HCT116 (cell line): ENCODE measurements around the gene UQCRQ. TPM values are rescaled to one million over a fixed set of nuclear protein-coding genes. Genes with fewer than 3 reads are reported as not detected.

Experiments used
- ATAC-seq: fragments of 200-7000 bp; cut with Tn5 transposase; 2 replicates; pipeline ENCODE4 v1.9.1; 2020; ENCODE audit warnings: mild to moderate bottlenecking, moderate library complexity
- BruUV-seq: library from RNA; stranded (reverse); fragments of 400-500 nt; replicated peaks from 2 replicates; lab custom pipeline; 2021; lab: Mats Ljungman, UMichigan
- CTCF ChIA-PET: fragments of 300-600 bp; sonication (Branson Sonifier 250); formaldehyde crosslinking; loops from one replicate; lab custom pipeline; 2021; ENCODE audit warnings: antibody characterized with exemption; lab: Charles Lee
- POLR2A ChIA-PET: fragments of 300-600, 350-600 bp; sonication (Branson Sonifier 250); formaldehyde crosslinking; loops from one replicate; lab custom pipeline; 2021; ENCODE audit warnings: antibody characterized with exemption; lab: Charles Lee
- RAD21 ChIA-PET, 2 experiments: fragments of 300-600 bp; sonication (Branson Sonifier 250); formaldehyde crosslinking; loops; one replicate each; lab custom pipeline; 2023; ENCODE audit warnings: low total read pairs in 2 of 2; ENCODE audit not compliant: uncharacterized antibody in 2 of 2, unreplicated experiment in 2 of 2, low non-redundant PET in 1 of 2; lab: Charles Lee
- DNase-seq: peaks from one replicate; pipeline ENCODE4 v3.0.0-alpha.2; 2010; ENCODE audit warnings: low read depth, low spot score
- H2AFZ ChIP-seq: fragments of 200-600 bp; shearing (Covaris generic), sonication (generic); 2 replicates; pipeline ENCODE4 v1.6.1; 2017; ENCODE audit warnings: low read depth, mixed run types, mixed read lengths, antibody characterized with exemption, low read length; ENCODE audit not compliant: poor library complexity, severe bottlenecking
- H3K27ac ChIP-seq: 2 replicates; pipeline ENCODE4 v1.5.1; 2012; ENCODE audit warnings: low read depth, low read length
- H3K27me3 ChIP-seq: fragments of 200-600 bp; sonication (generic); 2 replicates; pipeline ENCODE4 v1.6.1; 2016; ENCODE audit warnings: mixed run types, low read length, mixed read lengths; ENCODE audit not compliant: insufficient read depth
- H3K36me3 ChIP-seq, 2 experiments: fragments of 200-500 bp in 1 of 2; fragments of 200-600 bp in 1 of 2; sonication (Bioruptor generic) in 1 of 2; sonication (generic) in 1 of 2; 2 replicates each; pipeline versions ENCODE4 v1.5.1 to v1.6.1; 2014 to 2016; ENCODE audit warnings: low read length in 2 of 2, inconsistent platforms in 1 of 2, mixed read lengths in 1 of 2, mixed run types in 1 of 2; ENCODE audit not compliant: insufficient read depth in 2 of 2, control insufficient read depth in 1 of 2
- H3K4me1 ChIP-seq, 2 experiments: fragments of 200-600 bp in 1 of 2; sonication (generic) in 1 of 2; 2 replicates each; pipeline versions ENCODE4 v1.5.1 to v1.6.1; 2012 to 2017; ENCODE audit warnings: low read length in 2 of 2, inconsistent platforms in 1 of 2, mild to moderate bottlenecking in 1 of 2, mixed read lengths in 1 of 2, mixed run types in 1 of 2, moderate library complexity in 1 of 2; ENCODE audit not compliant: insufficient read depth in 2 of 2, control insufficient read depth in 1 of 2
- H3K4me2 ChIP-seq: fragments of 200-600 bp; sonication (generic); 2 replicates; pipeline ENCODE4 v1.6.1; 2017; ENCODE audit warnings: mixed run types, low read length, mixed read lengths
- H3K4me3 ChIP-seq, 2 experiments: fragments of 200-600 bp in 1 of 2; sonication (generic) in 1 of 2; replicated peaks in 1 of 2; 2 replicates each; pipeline ENCODE4 v1.5.1; 2011 to 2016; ENCODE audit warnings: low read length in 2 of 2, control low read depth in 1 of 2, low read depth in 1 of 2, mild to moderate bottlenecking in 1 of 2, mixed read lengths in 1 of 2, mixed run types in 1 of 2
- H3K79me2 ChIP-seq: fragments of 200-600 bp; sonication (generic); 2 replicates; pipeline ENCODE4 v1.6.1; 2017; ENCODE audit warnings: mild to moderate bottlenecking, mixed run types, low read length, moderate library complexity, mixed read lengths; ENCODE audit not compliant: insufficient read depth
- H3K9ac ChIP-seq: fragments of 200-600 bp; sonication (generic); 2 replicates; pipeline ENCODE4 v1.6.1; 2016; ENCODE audit warnings: low read length, mixed read lengths
- H3K9me2 ChIP-seq: fragments of 200-600 bp; sonication (generic), shearing (Covaris generic); 2 replicates; pipeline ENCODE4 v1.6.1; 2017; ENCODE audit warnings: mixed run types, mild to moderate bottlenecking, moderate library complexity; ENCODE audit not compliant: insufficient read depth
- H3K9me3 ChIP-seq, 2 experiments: fragments of 200-500 bp in 1 of 2; fragments of 200-600 bp in 1 of 2; sonication (Bioruptor generic) in 1 of 2; sonication (generic) in 1 of 2; 2 replicates each; pipeline ENCODE4 v1.6.1; 2014 to 2017; ENCODE audit warnings: low read length in 2 of 2, mixed read lengths in 2 of 2, inconsistent platforms in 1 of 2, low read depth in 1 of 2, mild to moderate bottlenecking in 1 of 2, mixed run types in 1 of 2, moderate library complexity in 1 of 2; ENCODE audit not compliant: control insufficient read depth in 1 of 2, insufficient read depth in 1 of 2
- H4K20me1 ChIP-seq: fragments of 200-600 bp; sonication (generic), shearing (Covaris generic); 2 replicates; pipeline ENCODE4 v1.6.1; 2017; ENCODE audit warnings: mixed run types, mild to moderate bottlenecking, moderate library complexity; ENCODE audit not compliant: insufficient read depth
- ATF3 ChIP-seq: IDR thresholded peaks from 2 replicates; pipeline ENCODE4 v1.6.1; 2012
- ELF1 ChIP-seq: IDR thresholded peaks from 2 replicates; pipeline ENCODE4 v1.6.1; 2012; ENCODE audit warnings: low read depth, borderline replicate concordance
- EZH2 ChIP-seq: fragments of 200-600 bp; sonication (generic); IDR thresholded peaks from 2 replicates; pipeline ENCODE4 v1.6.1; 2017; ENCODE audit warnings: antibody characterized with exemption, mixed run types
- EZH2phosphoT487 ChIP-seq: fragments of 200-600 bp; IDR thresholded peaks from 2 replicates; pipeline ENCODE4 v1.6.1; 2018; ENCODE audit warnings: antibody characterized with exemption, borderline replicate concordance
- FOSL1 ChIP-seq: IDR thresholded peaks from 2 replicates; pipeline ENCODE4 v1.6.1; 2012; ENCODE audit warnings: low read depth
- JUND ChIP-seq: IDR thresholded peaks from 2 replicates; pipeline ENCODE4 v1.6.1; 2012
- MAX ChIP-seq: IDR thresholded peaks from 2 replicates; pipeline ENCODE4 v1.6.1; 2012
- POLR2A ChIP-seq: IDR thresholded peaks from 2 replicates; pipeline ENCODE4 v1.7.0; 2011; ENCODE audit warnings: borderline replicate concordance; ENCODE audit not compliant: insufficient read depth, insufficient read length; ENCODE audit errors: extremely low read depth
- POLR2AphosphoS5 ChIP-seq: IDR thresholded peaks from 2 replicates; pipeline ENCODE4 v1.6.1; 2011; ENCODE audit warnings: mild to moderate bottlenecking, low read depth, low read length, moderate library complexity
- REST ChIP-seq: IDR thresholded peaks from 2 replicates; pipeline ENCODE4 v1.6.1; 2012; ENCODE audit warnings: low read depth
- SIN3A ChIP-seq: IDR thresholded peaks from 2 replicates; pipeline ENCODE4 v1.6.1; 2012; ENCODE audit warnings: low read depth
- ZNF274 ChIP-seq: fragments of 200-500 bp; sonication (Bioruptor generic); IDR thresholded peaks from 2 replicates; pipeline ENCODE4 v1.6.1; 2014; ENCODE audit warnings: mild to moderate bottlenecking, low read depth, low read length, inconsistent platforms
- intact Hi-C: fragments of 100-400 bp; cut with micrococcal nuclease; formaldehyde crosslinking; loops from 2 replicates; pipeline ENCODE4 v1.10.0; 2022
- total RNA-seq: library from RNA; stranded (reverse); gene quantifications from one replicate; pipeline ENCODE4 v1.2.1, GENCODE V29; 2021; ENCODE audit not compliant: unreplicated experiment

Gene UQCRQ
- total RNA-seq, 1 experiment from 2014 or later: 528 TPM

GRCh38 chr5:132887283-132887682, 20.8 kb downstream of the UQCRQ start:
- H2AFZ ChIP-seq: no peak overlapping the region
- H3K9me3 ChIP-seq: no peaks in the 10 kb centered on the region
- no peaks in the 10 kb centered on the region for H3K4me1 ChIP-seq
- BruUV-seq: no TSS peak
- no peak for DNase-seq
- H3K79me2 ChIP-seq: no peaks in the 10 kb centered on the region
- ChIA-PET CTCF (no interaction called here), RAD21 (no interaction called here)
- no peak overlapping the region for H3K4me2 ChIP-seq
- TF ChIP-seq MAX (no peak), POLR2A (no peak), ZNF274 (no peak), JUND (no peak), POLR2AphosphoS5 (no peak), FOSL1 (no peak), EZH2 (no peak), EZH2phosphoT487 (no peak), ELF1 (no peak), ATF3 (no peak)
- TF ChIP-seq, all 23 proteins: peak for 0
- Histone ChIP-seq H3K4me3 (no peak overlapping the region), H4K20me1 (no peaks in the 10 kb centered on the region), H3K27ac (no peak overlapping the region), H3K9me2 (no peaks in the 10 kb centered on the region), H3K36me3 (peaks cover 12 to 53% of the 10 kb centered on the region in 2 experiments), H3K9ac (no peak overlapping the region), H3K27me3 (no peaks in the 10 kb centered on the region)
- intact Hi-C loops: no loop called here
- no peak for ATAC-seq
- POLR2A ChIA-PET: no interaction called here

- intact Hi-C loops: no loop called here
- H3K27ac ChIP-seq: no peak overlapping the region
- H3K4me3 ChIP-seq: no peak overlapping the region
- TF ChIP-seq REST: no peak
- no peak for TF ChIP-seq SIN3A
- TF ChIP-seq, all 23 proteins: peak for 0
- ChIA-PET CTCF (no interaction called here), POLR2A (no interaction called here), RAD21 (no interaction called here)
- no peaks in the 10 kb centered on the region for H3K9me3 ChIP-seq
- no peak for ATAC-seq
- no peaks in the 10 kb centered on the region for H3K27me3 ChIP-seq
- BruUV-seq: no TSS peak
- peaks cover 20 to 52% of the 10 kb centered on the region in 2 experiments for H3K36me3 ChIP-seq
- no peak overlapping the region for H3K4me2 ChIP-seq
- H2AFZ ChIP-seq: no peak overlapping the region
- DNase-seq: no peak
- H3K9me2 ChIP-seq: no peaks in the 10 kb centered on the region
- no peaks in the 10 kb centered on the region for H3K4me1 ChIP-seq
- H3K79me2 ChIP-seq: no peaks in the 10 kb centered on the region
- H4K20me1 ChIP-seq: no peaks in the 10 kb centered on the region
- no peak overlapping the region for H3K9ac ChIP-seq
Observed at GRCh38 chr5:132889501-132889900, 23.1 kb downstream of the UQCRQ start.
